ENCODE measurements around the gene SORBS1.

The SORBS1 gene

GRCh38 chr10:95266674-95267095 is 294.5 kb downstream of the SORBS1 start:
- no peak for DNase-seq (ENCODE audit: low read depth)

GRCh38 chr10:95265572-95265971 is 295.6 kb downstream of the SORBS1 start:
- no peak for DNase-seq (ENCODE audit: low read depth)

- no peak for DNase-seq (ENCODE audit: low read depth)
Measured at GRCh38 chr10:95264227-95265051, 296.7 kb downstream of the SORBS1 start.

- DNase-seq (ENCODE audit: low read depth) = no peak
Measured at GRCh38 chr10:95263864-95264226, 297.3 kb downstream of the SORBS1 start.

- no peak for DNase-seq (ENCODE audit: low read depth)
Measured at GRCh38 chr10:95262763-95263518, 298.2 kb downstream of the SORBS1 start.

- no peak for DNase-seq (ENCODE audit: low read depth)
Measured at GRCh38 chr10:95261926-95262325, 299.2 kb downstream of the SORBS1 start.

All from stromal cell of bone marrow (primary cell).